HepG2 (cell line): ENCODE data around the gene SIGLEC15. TPM values are rescaled to one million over a fixed set of nuclear protein-coding genes. Genes with fewer than 3 reads are reported as not detected.

ENCODE experiments used
- ATAC-seq: fragments of 200-7000 bp; cut with Tn5 transposase; 3 replicates; pipeline ENCODE4 v1.9.1; 2020; ENCODE audit warnings: mild to moderate bottlenecking, moderate library complexity
- BruUV-seq: library from RNA; stranded (reverse); fragments of 400-500 nt; replicated peaks from 2 replicates; lab custom pipeline; 2021; lab: Mats Ljungman, UMichigan
- CTCF ChIA-PET: fragments of 300-600 bp; formaldehyde crosslinking; extraction: SDS; loops from one replicate; lab custom pipeline; 2021; ENCODE audit warnings: low total read pairs, inconsistent platforms, low intra/inter-chr PET ratio; lab: Yijun Ruan, JAX
- POLR2A ChIA-PET: fragments of 350-600 bp; sonication (Branson Sonifier 250); formaldehyde crosslinking; loops from one replicate; lab custom pipeline; 2020; ENCODE audit warnings: antibody characterized with exemption, inconsistent platforms; lab: Yijun Ruan, JAX
- DNase-seq: peaks from one replicate; pipeline ENCODE4 v3.0.0-alpha.2; 2015; ENCODE audit warnings: low spot score
- FAIRE-seq: peaks from 3 replicates; lab custom pipeline; 2011; peaks lifted over from hg19 to GRCh38; lab: Jason Lieb, UNC
- H2AFZ ChIP-seq: one replicate; pipeline ENCODE4 v1.6.1; 2011; ENCODE audit warnings: low read length, inconsistent platforms
- H3K27ac ChIP-seq: fragments of 300-600 bp; 3 replicates; pipeline ENCODE4 v1.8.0; 2011; ENCODE audit warnings: mixed run types, mild to moderate bottlenecking, mixed read lengths, low read length, inconsistent platforms; ENCODE audit not compliant: insufficient read depth; ENCODE audit errors: extremely low read length
- H3K27me3 ChIP-seq, 2 experiments: fragments of 200-600 bp in 1 of 2; 2 replicates in 1 of 2; 3 replicates in 1 of 2; pipeline versions ENCODE4 v1.6.0 to v1.8.0; 2011; ENCODE audit warnings: low read length in 2 of 2, mild to moderate bottlenecking in 2 of 2, moderate library complexity in 2 of 2, inconsistent platforms in 1 of 2; ENCODE audit not compliant: insufficient read depth in 2 of 2, control insufficient read depth in 1 of 2
- H3K36me3 ChIP-seq, 2 experiments: fragments of 200-600 bp in 1 of 2; replicated peaks in 1 of 2; 2 replicates in 1 of 2; 3 replicates in 1 of 2; pipeline versions ENCODE4 v1.5.1 to v1.8.0; 2011; ENCODE audit warnings: low read length in 2 of 2, inconsistent platforms in 1 of 2; ENCODE audit not compliant: insufficient read depth in 2 of 2, control insufficient read depth in 1 of 2
- H3K4me1 ChIP-seq: 2 replicates; pipeline ENCODE4 v1.5.1; 2012; ENCODE audit warnings: low read length, inconsistent platforms; ENCODE audit not compliant: insufficient read depth
- H3K4me2 ChIP-seq: 2 replicates; pipeline ENCODE4 v1.6.0; 2011; ENCODE audit warnings: low read depth, low read length, inconsistent platforms
- H3K4me3 ChIP-seq, 3 experiments: fragments of 200-600 bp in 1 of 3; sonication (generic), shearing (Covaris generic) in 1 of 3; replicated peaks in 1 of 3; 2 replicates each; pipeline ENCODE4 v1.5.1; 2011 to 2016; ENCODE audit warnings: low read length in 3 of 3, inconsistent platforms in 2 of 3, low read depth in 2 of 3, mild to moderate bottlenecking in 2 of 3, control low read depth in 1 of 3, mixed read lengths in 1 of 3; ENCODE audit not compliant: insufficient read depth in 1 of 3
- H3K79me2 ChIP-seq: one replicate; pipeline ENCODE4 v1.6.1; 2011; ENCODE audit warnings: low read length, inconsistent platforms; ENCODE audit not compliant: insufficient read depth
- H3K9ac ChIP-seq: 2 replicates; pipeline ENCODE4 v1.6.0; 2011; ENCODE audit warnings: mild to moderate bottlenecking, low read depth, low read length, inconsistent platforms; ENCODE audit not compliant: insufficient read depth
- H3K9me3 ChIP-seq: 2 replicates; pipeline ENCODE4 v1.5.1; 2012; ENCODE audit warnings: mild to moderate bottlenecking, low read length
- H4K20me1 ChIP-seq: 2 replicates; pipeline ENCODE4 v1.6.0; 2011; ENCODE audit warnings: inconsistent platforms, mild to moderate bottlenecking, low read length, moderate library complexity; ENCODE audit not compliant: insufficient read depth
- ASH2L ChIP-seq: fragments of 300-600, 200-600 bp; sonication (generic); IDR thresholded peaks from 2 replicates; pipeline ENCODE4 v1.7.0; 2017; ENCODE audit warnings: low read depth, mild to moderate bottlenecking, moderate library complexity, mixed read lengths, low read length; ENCODE audit not compliant: insufficient read length
- MAFK ChIP-seq, 2 experiments: IDR thresholded peaks in 1 of 2; conservative IDR thresholded peaks in 1 of 2; 2 replicates each; pipeline ENCODE4 v1.6.1; 2011; ENCODE audit warnings: improper control_type of control experiment in 2 of 2, low read length in 2 of 2
- POLR2AphosphoS2 ChIP-seq: IDR thresholded peaks from 2 replicates; pipeline ENCODE4 v1.6.1; 2011; ENCODE audit warnings: low read depth, low read length, improper control_type of control experiment
- ZNF557 ChIP-seq: sonication (generic); formaldehyde crosslinking; IDR thresholded peaks from 2 replicates; pipeline ENCODE4 v1.4.0; 2020; ENCODE audit warnings: missing genetic modification reagents
- WGBS: methylation state at CpG from one replicate; pipeline ENCODE4 v1.1.6; 2017; ENCODE audit warnings: low lambda C conversion rate; 5-methylcytosine and 5-hydroxymethylcytosine counted together
- in situ Hi-C: cut with HindIII; loops from 2 replicates; pipeline ENCODE4 v1.10.0; 2017; ENCODE audit warnings: low pct_unique_long_range_greater_than_20kb; ENCODE audit not compliant: extremely low pct_ligation_motif_present
- intact Hi-C: fragments of 100-400 bp; cut with micrococcal nuclease; formaldehyde crosslinking; loops from one replicate; pipeline ENCODE4 v1.10.0; 2022; ENCODE audit not compliant: unreplicated experiment
- polyA plus RNA-seq, 8 experiments: library from polyadenylated mRNA; depleted of rRNA in 3 of 8; stranded (reverse) in 7 of 8; unstranded in 1 of 8; fragments of >200 nt; fragmentation: Illumina TruSeq in 4 of 8; extraction: Trizol in 4 of 8; gene quantifications; 2 replicates each; pipeline versions ENCODE4 v1.2.1 to v1.2.3, GENCODE V29; 2011 to 2016; ENCODE audit warnings: low read depth in 4 of 8, missing spikeins in 1 of 8, mixed read lengths in 1 of 8; ENCODE audit not compliant: insufficient read depth in 1 of 8
- total RNA-seq, 5 experiments: library from RNA; depleted of rRNA; stranded (reverse); fragments of >200 nt; fragmentation: Illumina TruSeq; extraction: Trizol; gene quantifications; 2 replicates each; pipeline ENCODE4 v1.2.3, GENCODE V29; 2016; ENCODE audit warnings: low read depth in 1 of 5

Gene SIGLEC15
- total and polyA plus RNA-seq, 2 of the 13 experiments (the other 11 are each of a cell fraction or from before 2014, with no cell fraction given), result not detected

GRCh38 chr18:45828917-45829811 is 3.7 kb downstream of the SIGLEC15 start:
- ATAC-seq, result peak; percentile 14; the same call in 1 of the 3 replicates
- intact Hi-C loops, result no loop called here
- no TSS peak for BruUV-seq
- ChIA-PET POLR2A (no interaction called here), CTCF (no interaction called here)
- Histone ChIP-seq H3K4me2 (no peak overlapping the region), H2AFZ (no peak overlapping the region), H3K79me2 (no peaks in the 10 kb centered on the region), H3K9me3 (no peaks in the 10 kb centered on the region), H3K27me3 (no peaks in the 10 kb centered on the region; a peak in 1 of 5 replicates), H4K20me1 (no peaks in the 10 kb centered on the region), H3K27ac (no peak overlapping the region), H3K4me3 (no peak overlapping the region), H3K9ac (no peak overlapping the region), H3K36me3 (no peaks in the 10 kb centered on the region), H3K4me1 (no peaks in the 10 kb centered on the region)
- FAIRE-seq, result no peak
- 0 out of 4 replicates have a peak, but pooled peaks of 1 of the 2 experiments have one; percentile 7 for TF ChIP-seq MAFK (conservative IDR thresholded peaks at IDR 0.05 in 1 of 2, IDR thresholded peaks at IDR 0.05 in 1 of 2; ENCODE audit: low read length in 2 of 2)
- no peak for TF ChIP-seq POLR2AphosphoS2
- WGBS, result 6% methylated on average over 3 of the region's 9 CpGs
- in situ Hi-C loops, result no loop called here
- no peak for DNase-seq

- POLR2A ChIA-PET, result no interaction called here
- Histone ChIP-seq H3K4me2 (no peak overlapping the region), H3K4me3 (no peak overlapping the region)
- DNase-seq, result no peak
- TF ChIP-seq ZNF557 (CRISPR knock-in tag) (no peak), ASH2L (no peak)
- TF ChIP-seq, all 625 proteins: peak for 0
- in situ Hi-C loops (loop anchor here (10.0 kb wide), 1 partner anchor 165 kb away; no protein-coding TSS in a partner anchor), intact Hi-C loops (no loop called here)
- Histone ChIP-seq H3K4me1 (no peaks in the 10 kb centered on the region), H3K27me3 (no peaks in the 10 kb centered on the region; a peak in 1 of 5 replicates), H2AFZ (no peak overlapping the region), H4K20me1 (no peaks in the 10 kb centered on the region), H3K27ac (no peak overlapping the region), H3K9ac (no peak overlapping the region), H3K36me3 (no peaks in the 10 kb centered on the region), H3K79me2 (no peaks in the 10 kb centered on the region), H3K9me3 (no peaks in the 10 kb centered on the region)
- no peak for ATAC-seq
- 39% methylated on average over 9 of the region's 9 CpGs for WGBS
- CTCF ChIA-PET, result no interaction called here
- BruUV-seq, result no TSS peak
- FAIRE-seq, result no peak
These were observed 4.4 kb downstream of the SIGLEC15 start for GRCh38 chr18:45829855-45830254.
